Stimulated activated CD4-positive, alpha-beta T cell treated with anti-CD3 and anti-CD28 coated beads, Interleukin-1b, Interleukin-23, amount 100 ng/mL, for 4 hours (primary cell): ENCODE results near the gene FHIT.
"Not testable (repeated sequence)": the region's sequence is repeated elsewhere in the genome, so short reads cannot be mapped to it uniquely, and the experiment has no call there.

ENCODE experiments used
- DNase-seq, 2 donors: peaks; one replicate each; pipeline ENCODE4 v3.0.0-alpha.2; 2020; ENCODE audit warnings: low read depth in 2 of 2

Gene FHIT

GRCh38 chr3:59836531-59836930 lies 1414.7 kb downstream of the FHIT start:
- no peak for DNase-seq

- DNase-seq = no peak
Measured at GRCh38 chr3:59832702-59833101, 1418.5 kb downstream of the FHIT start.

- DNase-seq = no peak
Measured at GRCh38 chr3:59832241-59832640, 1419.0 kb downstream of the FHIT start.

GRCh38 chr3:59831394-59831793 lies 1419.9 kb downstream of the FHIT start:
- no peak for DNase-seq

GRCh38 chr3:59829527-59829926 lies 1421.7 kb downstream of the FHIT start:
- DNase-seq = no peak

- no peak for DNase-seq
Measured at GRCh38 chr3:59824876-59825275, 1426.4 kb downstream of the FHIT start.

GRCh38 chr3:59821274-59821673 lies 1430.0 kb downstream of the FHIT start:
- DNase-seq = no peak

GRCh38 chr3:59820352-59820934 lies 1430.8 kb downstream of the FHIT start:
- no peak for DNase-seq

GRCh38 chr3:59818919-59819300 lies 1432.3 kb downstream of the FHIT start:
- DNase-seq = no peak

GRCh38 chr3:59818033-59818918 lies 1433.0 kb downstream of the FHIT start:
- DNase-seq = no peak

GRCh38 chr3:59817511-59817910 lies 1433.7 kb downstream of the FHIT start:
- DNase-seq = no peak

- no peak for DNase-seq
Measured at GRCh38 chr3:59816312-59816711, 1434.9 kb downstream of the FHIT start.

- DNase-seq = no peak
Measured at GRCh38 chr3:59813148-59813538, 1438.1 kb downstream of the FHIT start.

GRCh38 chr3:59812237-59813147 lies 1438.8 kb downstream of the FHIT start:
- no peak for DNase-seq

- no peak for DNase-seq
Measured at GRCh38 chr3:59811160-59811559, 1440.1 kb downstream of the FHIT start.

GRCh38 chr3:59810606-59811005 lies 1440.6 kb downstream of the FHIT start:
- no peak for DNase-seq

GRCh38 chr3:59809710-59810444 lies 1441.4 kb downstream of the FHIT start:
- no peak for DNase-seq

- DNase-seq = no peak
Measured at GRCh38 chr3:59809016-59809415, 1442.2 kb downstream of the FHIT start.

- no peak for DNase-seq
Measured at GRCh38 chr3:59808446-59808845, 1442.8 kb downstream of the FHIT start.

- no peak for DNase-seq
Measured at GRCh38 chr3:59803268-59803667, 1448.0 kb downstream of the FHIT start.

- DNase-seq = not testable (repeated sequence)
Measured at GRCh38 chr3:59802453-59802852, 1448.8 kb downstream of the FHIT start.

GRCh38 chr3:59802045-59802444 lies 1449.2 kb downstream of the FHIT start:
- no peak for DNase-seq
